DOHH2 (cell line): Measurements from ENCODE around the gene NR3C2.

ENCODE experiments used
- H3F3A ChIP-seq: fragments of 200-600 bp; sonication (generic), shearing (Covaris generic); 2 replicates; pipeline ENCODE4 v1.6.0; 2016; ENCODE audit warnings: antibody characterized with exemption, mild to moderate bottlenecking; ENCODE audit not compliant: control insufficient read depth, insufficient read depth
- H3K27ac ChIP-seq: fragments of 200-600 bp; sonication (generic); 2 replicates; pipeline ENCODE4 v1.5.1; 2014; ENCODE audit warnings: low read depth, mild to moderate bottlenecking, low read length, moderate library complexity
- H3K27me3 ChIP-seq: fragments of 200-600 bp; sonication (generic); 2 replicates; pipeline ENCODE4 v1.6.1; 2014; ENCODE audit warnings: mild to moderate bottlenecking, low read length, mixed read lengths; ENCODE audit not compliant: control insufficient read depth
- H3K36me3 ChIP-seq: fragments of 200-600 bp; sonication (generic); 2 replicates; pipeline ENCODE4 v1.6.1; 2014; ENCODE audit warnings: mild to moderate bottlenecking, low read length, moderate library complexity, mixed read lengths; ENCODE audit not compliant: control insufficient read depth
- H3K4me1 ChIP-seq: fragments of 200-600 bp; sonication (generic); 2 replicates; pipeline ENCODE4 v1.6.1; 2014; ENCODE audit warnings: mild to moderate bottlenecking, low read length, mixed read lengths; ENCODE audit not compliant: control insufficient read depth
- H3K4me2 ChIP-seq: fragments of 200-600 bp; sonication (generic); 2 replicates; pipeline ENCODE4 v1.6.0; 2014; ENCODE audit warnings: mild to moderate bottlenecking, low read length, moderate library complexity
- H3K4me3 ChIP-seq: fragments of 200-600 bp; sonication (generic); 2 replicates; pipeline ENCODE4 v1.5.1; 2014; ENCODE audit warnings: mild to moderate bottlenecking, low read length, mixed read lengths
- H3K79me2 ChIP-seq: fragments of 200-600 bp; sonication (generic); 2 replicates; pipeline ENCODE4 v1.6.1; 2014; ENCODE audit warnings: mild to moderate bottlenecking, low read length, mixed read lengths; ENCODE audit not compliant: control insufficient read depth
- H3K9me2 ChIP-seq: fragments of 200-600 bp; sonication (generic); replicated peaks from 2 replicates; pipeline ENCODE4 v1.6.1; 2014; ENCODE audit warnings: mild to moderate bottlenecking, low read length, mixed read lengths; ENCODE audit not compliant: control insufficient read depth
- H3K9me3 ChIP-seq: fragments of 200-600 bp; sonication (generic); 2 replicates; pipeline ENCODE4 v1.6.1; 2014; ENCODE audit warnings: antibody characterized with exemption, low read length, mixed read lengths; ENCODE audit not compliant: control insufficient read depth, insufficient read depth
- H4K20me1 ChIP-seq: fragments of 200-600 bp; sonication (generic); 2 replicates; pipeline ENCODE4 v1.6.0; 2014; ENCODE audit warnings: low read depth, mild to moderate bottlenecking, antibody characterized with exemption, low read length, moderate library complexity; ENCODE audit not compliant: control insufficient read depth, insufficient read depth
- CTCF ChIP-seq: fragments of 200-600 bp; sonication (generic); IDR thresholded peaks from one replicate; pipeline ENCODE4 v1.5.1; 2014; ENCODE audit warnings: antibody characterized with exemption, mild to moderate bottlenecking, low read depth, low read length; ENCODE audit not compliant: poor library complexity, severe bottlenecking
- EZH2phosphoT487 ChIP-seq: fragments of 200-600 bp; sonication (generic); IDR thresholded peaks from 2 replicates; pipeline ENCODE4 v1.6.1; 2017; ENCODE audit warnings: borderline replicate concordance, mild to moderate bottlenecking, antibody characterized with exemption, low read length, moderate library complexity, mixed read lengths

The NR3C2 gene

GRCh38 chr4:148261848-148262247, 180.4 kb downstream of the NR3C2 start:
- Histone ChIP-seq H3K4me2 (no peak overlapping the region), H3F3A (no peaks in the 10 kb centered on the region), H3K9me3 (no peaks in the 10 kb centered on the region), H3K27ac (no peak overlapping the region), H4K20me1 (no peaks in the 10 kb centered on the region), H3K27me3 (no peaks in the 10 kb centered on the region), H3K79me2 (no peaks in the 10 kb centered on the region), H3K36me3 (no peaks in the 10 kb centered on the region), H3K4me1 (no peaks in the 10 kb centered on the region), H3K9me2 (no peaks in the 10 kb centered on the region), H3K4me3 (no peak overlapping the region)
- TF ChIP-seq CTCF (no peak), EZH2phosphoT487 (no peak)

- TF ChIP-seq EZH2phosphoT487, result no peak
- TF ChIP-seq CTCF, result no peak
- Histone ChIP-seq H3K4me3 (no peak overlapping the region), H3K9me2 (no peaks in the 10 kb centered on the region), H3K4me1 (no peaks in the 10 kb centered on the region), H4K20me1 (no peaks in the 10 kb centered on the region), H3K36me3 (no peaks in the 10 kb centered on the region), H3F3A (no peaks in the 10 kb centered on the region), H3K79me2 (no peaks in the 10 kb centered on the region), H3K4me2 (no peak overlapping the region), H3K27ac (no peak overlapping the region), H3K27me3 (no peaks in the 10 kb centered on the region), H3K9me3 (no peaks in the 10 kb centered on the region)
Observed at GRCh38 chr4:148259841-148260240, 182.4 kb downstream of the NR3C2 start.

GRCh38 chr4:148258535-148258934, 183.7 kb downstream of the NR3C2 start:
- Histone ChIP-seq H3K27ac (no peak overlapping the region), H3K36me3 (no peaks in the 10 kb centered on the region), H3K4me2 (no peak overlapping the region), H3K9me2 (no peaks in the 10 kb centered on the region), H3K79me2 (no peaks in the 10 kb centered on the region), H4K20me1 (no peaks in the 10 kb centered on the region), H3K27me3 (no peaks in the 10 kb centered on the region), H3K9me3 (no peaks in the 10 kb centered on the region), H3K4me1 (no peaks in the 10 kb centered on the region), H3K4me3 (no peak overlapping the region), H3F3A (no peaks in the 10 kb centered on the region)
- TF ChIP-seq CTCF (no peak), EZH2phosphoT487 (no peak)

- Histone ChIP-seq H3K9me2 (no peaks in the 10 kb centered on the region), H3K4me3 (no peak overlapping the region), H3K4me2 (no peak overlapping the region), H3K27me3 (no peaks in the 10 kb centered on the region), H3K79me2 (no peaks in the 10 kb centered on the region), H3K27ac (no peak overlapping the region), H3K36me3 (no peaks in the 10 kb centered on the region), H3K4me1 (no peaks in the 10 kb centered on the region), H4K20me1 (no peaks in the 10 kb centered on the region), H3K9me3 (no peaks in the 10 kb centered on the region), H3F3A (no peaks in the 10 kb centered on the region)
- TF ChIP-seq CTCF (no peak), EZH2phosphoT487 (no peak)
Observed at GRCh38 chr4:148255344-148255720, 186.9 kb downstream of the NR3C2 start.
